GM21381 (cell line): ENCODE results near the gene E2F7.

Experiments used
- ATAC-seq: cut with Tn5 transposase; IDR thresholded peaks from one replicate; pipeline ENCODE4 v1.9.1; 2021; ENCODE audit warnings: mild to moderate bottlenecking, moderate library complexity; ENCODE audit not compliant: unreplicated experiment

Gene E2F7

DNA sequence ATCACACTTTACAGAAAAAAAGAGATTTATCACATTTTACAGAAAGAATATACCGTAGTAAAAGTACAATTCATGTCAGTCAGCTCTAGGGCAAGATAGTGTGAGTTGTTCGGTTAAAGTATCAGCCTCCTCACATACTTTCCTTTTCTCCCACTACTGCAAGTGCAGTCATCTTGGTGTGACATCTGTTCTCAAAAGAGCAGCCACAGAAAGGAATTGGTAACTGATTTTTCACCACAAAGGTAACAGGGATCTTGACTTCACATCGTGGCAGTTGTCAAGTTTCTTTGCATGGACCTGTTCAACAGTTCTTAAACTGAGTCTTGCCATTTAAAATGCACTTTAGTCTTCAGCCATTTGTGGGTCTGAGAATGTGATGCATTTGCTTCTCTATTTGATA lies 5.0 kb upstream of the E2F7 start:
- peak; percentile 70 for ATAC-seq

DNA sequence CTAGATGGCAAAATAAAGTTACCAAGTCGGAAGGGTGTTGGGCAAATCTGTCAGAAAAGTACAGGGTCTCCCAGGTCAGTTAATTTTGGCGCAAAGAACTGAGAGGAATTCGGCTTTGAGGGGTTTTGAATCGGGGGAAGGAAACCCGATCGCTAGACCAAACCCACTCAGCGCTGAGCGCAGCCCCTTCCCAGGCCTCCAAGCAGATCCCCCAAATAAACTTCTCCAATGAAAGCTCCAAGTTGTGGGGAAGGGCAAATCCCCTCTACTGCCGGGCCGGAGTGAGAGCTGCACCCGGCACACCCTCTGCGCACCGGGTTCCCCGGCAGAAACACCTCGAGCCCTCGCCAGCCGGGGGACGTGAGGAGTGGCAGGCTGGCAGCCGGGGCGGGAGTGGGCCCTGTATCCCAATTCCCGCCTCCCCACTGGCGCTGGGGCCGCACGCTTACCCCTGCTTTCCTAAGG lies 441 bp downstream of the E2F7 start:
- peak; percentile 3 for ATAC-seq

DNA sequence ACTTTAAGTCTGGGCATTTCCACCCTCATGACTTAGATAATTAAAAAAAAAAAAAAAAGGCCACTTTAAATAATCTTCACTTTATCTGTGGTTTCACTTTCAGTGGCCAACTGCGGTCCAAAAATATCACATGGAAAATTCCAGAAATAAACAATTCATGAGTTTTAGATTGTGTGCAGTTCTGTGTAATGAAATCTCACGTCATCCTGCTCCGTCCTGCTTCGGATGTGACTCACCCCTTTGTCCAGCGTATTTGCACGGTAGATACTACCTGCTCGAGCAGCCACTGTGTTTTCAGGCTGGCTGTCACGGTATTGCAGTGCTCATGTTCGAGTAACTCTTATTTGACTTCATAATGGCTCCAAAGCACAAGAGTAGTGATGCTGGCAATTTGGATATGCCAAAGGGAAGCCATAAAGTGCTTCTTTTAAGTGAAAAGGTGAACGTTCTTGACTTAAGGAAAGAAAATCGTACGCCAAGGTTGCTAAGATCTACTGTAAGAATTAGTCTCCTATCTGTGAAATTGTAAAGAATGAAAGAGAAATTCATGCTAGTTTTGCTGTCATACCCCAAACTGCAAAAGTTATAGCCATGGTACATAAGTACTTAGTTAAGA lies 2.4 kb downstream of the E2F7 start:
- peak; percentile 37 for ATAC-seq

DNA sequence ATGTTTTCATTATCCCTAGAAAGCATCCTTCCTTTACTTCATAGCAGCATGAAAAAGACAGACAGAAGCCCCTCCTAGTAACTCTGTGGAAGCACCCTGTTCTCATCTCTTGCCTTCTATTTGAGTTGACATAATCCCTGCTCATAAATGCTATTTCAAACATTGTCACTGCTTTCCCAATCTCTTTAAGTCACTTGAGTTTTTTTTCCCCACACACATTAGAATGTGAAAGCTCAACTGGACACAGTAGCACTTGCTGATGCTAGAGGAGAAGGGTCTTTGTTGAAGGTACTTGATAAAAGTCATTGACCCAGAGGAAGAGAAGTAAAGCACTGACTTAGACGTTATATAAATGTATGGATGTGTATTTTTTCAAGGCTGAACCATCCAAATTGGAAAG lies 3.0 kb downstream of the E2F7 start:
- ATAC-seq = no peak

DNA sequence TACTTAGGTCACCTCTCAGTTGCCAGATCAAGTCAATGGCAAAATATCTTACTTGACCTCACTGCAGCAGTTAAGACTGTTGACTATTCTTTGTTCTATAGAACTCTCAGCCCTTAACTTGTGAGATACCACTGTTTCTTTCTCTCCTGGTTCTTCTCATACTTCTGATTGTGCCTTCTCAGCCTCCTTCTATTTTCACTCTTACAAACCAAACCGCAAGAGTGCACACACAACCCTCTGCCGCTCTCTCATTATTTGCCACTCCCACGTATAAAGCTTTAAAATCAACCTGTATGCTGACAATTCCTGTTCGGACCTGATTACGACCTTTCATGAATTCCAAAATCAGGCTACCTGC lies 4.5 kb downstream of the E2F7 start:
- peak; percentile 34 for ATAC-seq

DNA sequence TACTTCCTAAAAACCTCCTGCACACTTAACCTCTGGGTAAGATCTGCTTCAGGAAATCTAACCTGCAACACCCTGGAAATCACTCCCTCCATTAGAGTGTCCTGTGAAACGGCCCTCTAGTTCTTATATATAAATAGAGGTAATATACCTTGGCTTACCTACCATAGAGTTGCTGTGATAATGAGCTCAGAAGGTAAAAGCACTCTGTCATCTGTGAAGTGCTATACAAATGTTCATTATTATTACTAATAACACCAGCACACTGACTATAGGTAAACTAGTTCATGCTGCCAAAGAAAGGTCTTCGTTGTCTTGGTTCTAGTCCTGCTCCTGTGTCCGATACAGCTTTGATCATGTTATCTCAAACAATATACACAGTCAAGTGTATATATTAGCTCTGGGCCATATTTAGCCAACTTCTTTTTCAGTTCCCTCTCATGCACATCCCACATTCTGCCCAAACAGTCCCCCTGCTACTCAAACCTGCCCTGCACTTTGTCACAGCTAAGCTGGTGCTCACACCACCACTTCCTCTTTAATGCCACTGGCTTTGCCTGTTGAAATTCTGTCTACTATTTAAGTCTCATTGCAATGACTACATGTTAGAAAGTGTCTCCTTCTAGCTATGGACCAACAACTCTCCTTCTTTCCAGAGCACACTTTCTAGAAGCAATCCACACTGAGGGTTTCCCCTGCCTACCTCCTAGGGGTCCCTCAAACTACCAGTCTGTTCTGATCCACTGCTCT lies 5.1 kb downstream of the E2F7 start:
- peak; percentile 64 for ATAC-seq

DNA sequence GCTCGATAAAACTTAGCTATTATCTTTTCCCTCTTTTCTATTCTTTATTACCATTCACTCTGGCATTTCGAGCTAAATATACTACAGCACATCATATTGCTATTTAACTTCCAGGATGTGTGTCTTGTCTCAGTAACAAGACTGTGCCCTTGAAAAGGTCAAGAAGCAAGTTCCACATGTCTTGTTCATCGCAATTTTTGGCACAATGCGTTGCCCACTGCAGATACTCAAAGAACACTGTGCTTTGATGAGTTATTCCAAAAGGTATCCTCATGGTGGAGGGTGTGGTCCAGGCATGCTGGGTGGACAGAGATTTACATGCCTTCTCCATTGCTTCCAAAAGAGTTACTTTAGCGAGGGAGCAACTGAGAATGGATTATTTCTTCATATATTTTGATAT lies 6.6 kb downstream of the E2F7 start:
- ATAC-seq = no peak

DNA sequence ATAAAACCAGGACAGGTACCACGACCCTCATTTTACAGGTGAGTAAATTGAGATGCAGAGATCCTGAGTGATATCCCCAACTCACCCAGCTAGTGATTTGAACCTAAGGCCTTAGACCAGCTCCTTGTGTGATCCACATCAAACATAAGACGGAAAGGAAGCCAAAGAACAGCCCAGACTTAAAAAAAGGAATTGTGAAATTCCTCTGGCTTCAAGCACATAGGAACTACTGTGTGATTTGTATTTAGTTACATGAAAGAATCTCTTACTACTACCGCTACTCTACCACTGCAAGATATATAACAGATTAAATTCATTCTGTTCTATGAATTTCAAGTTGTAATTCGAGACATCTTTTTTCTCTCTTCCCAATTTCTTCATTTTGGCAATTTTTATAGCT lies 10.5 kb downstream of the E2F7 start:
- no peak for ATAC-seq

DNA sequence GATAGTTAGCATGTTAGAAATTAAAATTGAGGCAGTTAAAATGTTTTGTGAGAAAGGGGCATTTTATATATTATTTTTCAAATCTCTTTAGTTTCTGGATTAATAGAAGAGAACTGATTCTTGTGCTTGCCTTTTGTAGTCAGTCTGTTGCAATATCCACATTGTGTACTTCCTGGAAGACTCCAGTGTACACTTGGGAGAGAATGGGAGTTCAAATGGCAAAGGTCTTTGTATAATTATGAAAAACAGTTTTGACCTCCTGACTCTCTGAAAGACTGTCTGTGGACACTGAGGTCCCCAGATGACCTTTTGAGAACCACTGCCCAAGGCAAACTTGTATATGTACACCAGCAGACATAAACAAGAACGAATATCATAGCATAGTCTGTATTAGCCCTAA lies 12.1 kb downstream of the E2F7 start:
- ATAC-seq = no peak

DNA sequence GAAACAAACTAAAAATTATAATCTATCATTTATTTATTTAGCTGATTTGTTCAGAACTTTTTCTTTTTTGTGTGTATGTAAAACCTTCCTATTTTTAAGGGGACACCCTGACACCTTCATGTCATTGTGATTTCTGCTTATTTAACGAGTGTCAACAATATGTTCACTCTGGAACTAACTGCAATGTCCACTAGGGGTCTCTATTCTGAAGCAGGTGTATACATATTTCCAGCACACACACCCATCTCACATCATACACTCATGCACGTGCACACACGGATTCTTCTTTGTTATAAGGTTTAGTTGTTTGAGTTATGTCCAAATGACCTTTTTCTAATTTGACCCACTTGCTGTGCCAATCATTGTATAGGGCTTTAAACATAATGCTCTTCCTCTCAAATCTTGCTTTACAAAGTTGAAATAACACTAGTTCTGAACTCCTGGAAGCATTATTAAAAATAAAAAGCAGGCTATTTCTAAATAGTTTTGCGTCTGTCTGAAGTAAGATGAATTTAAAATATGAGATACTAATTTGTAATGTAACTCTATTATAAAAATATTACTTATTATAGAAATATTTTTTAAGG lies 15.5 kb downstream of the E2F7 start:
- ATAC-seq = peak; percentile 96

DNA sequence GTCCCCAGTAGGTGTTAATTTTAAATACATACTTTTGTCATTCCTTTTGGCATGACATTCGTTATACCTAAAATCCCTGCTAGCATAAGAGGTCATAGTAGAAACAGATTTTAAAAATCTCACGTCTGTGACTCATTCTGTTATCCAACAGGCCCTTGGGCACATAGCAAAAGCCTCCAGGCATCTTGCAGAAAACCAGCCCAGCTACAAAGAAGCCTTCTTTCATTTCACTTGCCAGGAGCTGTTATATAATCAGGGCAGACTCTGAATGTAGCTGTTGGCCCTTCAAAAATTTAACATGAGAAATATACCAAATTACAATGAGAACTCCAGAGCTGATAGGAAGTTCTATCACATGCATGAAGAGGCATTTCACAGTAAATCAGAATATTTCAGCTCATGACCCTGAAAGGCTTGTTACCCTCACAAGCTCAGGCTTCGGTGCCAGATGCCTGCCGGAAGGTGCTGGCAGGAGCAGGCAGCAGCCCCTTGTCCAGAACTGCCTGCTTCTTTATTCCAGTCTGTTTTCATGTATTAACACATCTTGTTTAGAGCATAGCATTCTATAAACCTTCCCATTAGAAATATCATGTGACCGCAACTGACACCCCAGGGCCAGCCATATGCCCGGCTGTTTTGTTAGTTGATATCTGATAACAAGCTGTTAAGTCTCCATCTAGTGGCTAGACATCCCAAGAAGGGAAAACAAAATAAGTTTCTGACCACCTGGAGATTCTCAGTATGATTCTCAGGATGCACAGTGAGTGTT lies 17.8 kb downstream of the E2F7 start:
- ATAC-seq = no peak

DNA sequence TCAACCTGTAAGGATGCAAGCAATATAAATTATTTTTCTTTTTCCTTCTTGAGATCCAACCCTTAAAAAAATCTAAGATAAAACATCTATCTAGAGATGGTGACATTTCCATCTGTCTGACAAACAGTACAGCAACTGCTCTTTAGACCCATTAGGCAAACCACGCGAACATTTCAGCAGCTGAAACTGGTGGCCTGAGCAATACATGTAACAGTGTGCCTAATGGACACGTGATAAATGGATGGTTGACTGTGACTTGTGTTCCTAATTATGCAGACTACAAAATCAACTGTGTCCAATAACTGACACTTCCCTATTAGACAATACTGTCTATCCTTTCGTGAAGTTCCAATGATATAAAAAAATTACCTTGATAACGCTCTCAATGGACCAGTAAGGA lies 18.9 kb downstream of the E2F7 start:
- ATAC-seq = no peak

DNA sequence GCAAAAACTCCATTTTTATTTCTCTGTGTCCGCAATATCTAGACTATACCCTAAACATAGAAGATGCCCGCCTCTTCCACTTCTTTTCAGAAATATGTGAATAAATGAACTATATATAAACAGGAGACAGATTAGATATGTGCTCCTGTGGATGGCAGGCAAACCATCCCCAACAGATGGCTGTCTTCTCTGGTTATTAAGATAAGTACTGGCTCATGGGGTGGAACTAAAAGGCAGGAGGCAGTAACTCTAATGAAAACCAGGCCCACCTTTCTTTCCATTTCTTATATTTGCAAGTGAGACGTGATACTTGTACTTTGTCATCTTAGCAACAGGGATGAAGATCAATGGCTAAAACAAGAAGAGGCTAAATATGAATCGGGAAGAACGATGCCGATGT lies 20.2 kb downstream of the E2F7 start:
- no peak for ATAC-seq

DNA sequence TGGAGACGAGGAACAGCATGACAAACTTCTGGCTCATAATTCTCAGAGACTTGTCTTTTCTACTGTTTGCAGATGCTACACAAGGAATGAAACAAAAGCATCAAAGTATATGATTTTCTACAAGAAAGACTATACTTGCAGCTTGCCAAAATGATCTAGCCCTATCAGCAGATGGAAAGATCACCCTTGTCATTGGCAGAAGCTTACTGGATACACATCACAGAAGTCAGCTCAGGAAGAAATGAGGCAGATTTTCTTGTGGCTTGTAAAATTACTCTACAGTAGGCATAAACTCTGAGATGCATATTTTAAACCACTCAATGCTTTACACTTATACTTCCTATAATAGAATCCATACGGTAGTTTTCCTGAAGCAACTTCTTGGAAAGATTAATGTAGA lies 20.6 kb downstream of the E2F7 start:
- no peak for ATAC-seq

DNA sequence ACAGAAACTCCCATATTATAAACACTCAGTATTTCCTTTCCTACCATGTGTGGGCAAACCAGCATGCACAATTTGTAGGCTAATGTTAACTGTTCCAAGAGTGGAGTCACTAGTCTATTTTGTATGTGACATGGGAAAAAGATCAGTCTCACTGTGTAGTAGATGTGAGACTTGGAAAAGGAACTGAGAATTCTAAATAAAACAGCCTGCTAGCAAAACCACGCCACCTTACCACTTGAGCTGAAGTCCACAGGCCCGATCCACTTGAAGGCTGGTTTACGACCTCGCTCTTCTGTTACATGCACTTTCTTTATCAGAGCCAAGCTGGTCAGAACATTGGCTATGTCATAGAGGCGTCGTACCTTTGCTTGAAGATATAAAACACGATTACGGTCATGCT lies 22.5 kb downstream of the E2F7 start:
- no peak for ATAC-seq

DNA sequence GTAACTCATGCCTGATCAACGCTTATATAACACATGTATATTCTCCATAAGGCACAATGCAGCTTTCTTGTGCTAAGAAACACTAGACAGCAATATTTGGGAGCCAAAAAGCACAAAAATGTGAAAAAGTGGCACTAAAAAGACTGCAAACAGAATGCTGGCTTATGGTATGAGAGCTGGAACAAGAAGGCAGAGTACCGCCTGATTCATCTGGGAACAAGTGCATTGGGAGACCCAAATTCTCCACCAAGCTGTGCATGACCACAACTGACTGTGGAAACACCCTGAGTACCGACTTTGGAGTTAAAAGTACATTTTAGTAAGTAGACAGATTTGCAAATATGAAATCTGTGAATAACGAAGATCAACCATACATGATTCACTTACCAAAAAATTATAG lies 25.1 kb downstream of the E2F7 start:
- no peak for ATAC-seq

DNA sequence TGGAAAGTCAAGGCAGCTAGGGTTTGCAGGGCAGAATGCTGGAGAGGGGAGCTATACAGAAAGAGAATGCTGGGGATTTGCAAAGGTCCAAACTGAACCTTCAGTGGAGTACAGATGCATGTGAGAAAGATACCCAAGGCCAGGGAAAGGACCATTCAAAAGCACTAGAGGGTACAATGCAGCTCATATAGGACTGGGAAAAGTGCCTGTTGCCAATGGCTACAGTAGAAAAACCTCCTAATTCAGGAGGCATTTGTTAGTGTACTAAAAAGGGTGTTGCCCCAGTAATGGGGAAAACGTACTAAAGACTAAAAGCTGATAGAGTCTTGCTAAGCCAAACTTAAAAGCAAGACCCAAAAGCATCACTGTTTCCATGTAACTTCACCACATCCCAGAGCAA lies 30.1 kb downstream of the E2F7 start:
- no peak for ATAC-seq

DNA sequence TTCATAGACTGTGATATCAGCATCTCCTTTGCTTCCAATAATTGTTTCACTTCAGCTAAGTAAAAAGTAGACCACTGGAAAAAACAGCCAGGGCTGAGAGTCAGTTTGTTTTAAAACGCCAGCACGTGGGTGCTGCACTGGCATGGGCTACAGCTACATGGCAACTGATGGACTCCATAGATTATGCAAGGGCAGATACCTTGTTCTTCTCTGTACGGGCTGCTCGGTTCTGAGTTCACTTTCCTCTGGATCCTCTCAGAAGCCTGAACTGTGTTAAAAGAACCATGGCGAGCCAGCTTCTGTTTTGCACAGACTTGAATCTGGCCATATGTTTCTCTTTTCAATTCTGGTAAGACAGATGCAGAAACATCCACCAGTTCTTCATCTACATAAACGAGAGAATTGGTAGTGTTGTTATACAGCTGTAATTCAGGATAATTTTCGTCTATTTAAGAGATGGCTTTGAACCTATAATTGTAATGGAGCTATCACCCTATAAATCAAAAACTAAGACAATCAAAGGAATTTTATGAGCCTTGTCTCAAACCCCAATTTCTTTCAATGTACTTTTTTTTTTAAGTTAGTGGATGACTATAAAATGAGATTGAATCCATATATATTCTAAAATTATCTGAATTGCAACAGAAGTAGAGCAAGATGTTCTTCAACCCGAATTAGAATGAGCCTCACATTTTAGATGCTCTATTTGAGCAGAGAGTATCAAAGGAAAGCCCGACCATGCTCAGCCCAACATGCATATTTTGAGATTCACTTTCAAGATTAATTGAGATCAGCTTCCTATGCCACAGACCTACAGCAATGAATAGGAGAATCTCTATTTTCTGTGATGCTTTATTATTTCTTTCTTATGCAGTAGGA lies 31.5 kb downstream of the E2F7 start:
- ATAC-seq = no peak

DNA sequence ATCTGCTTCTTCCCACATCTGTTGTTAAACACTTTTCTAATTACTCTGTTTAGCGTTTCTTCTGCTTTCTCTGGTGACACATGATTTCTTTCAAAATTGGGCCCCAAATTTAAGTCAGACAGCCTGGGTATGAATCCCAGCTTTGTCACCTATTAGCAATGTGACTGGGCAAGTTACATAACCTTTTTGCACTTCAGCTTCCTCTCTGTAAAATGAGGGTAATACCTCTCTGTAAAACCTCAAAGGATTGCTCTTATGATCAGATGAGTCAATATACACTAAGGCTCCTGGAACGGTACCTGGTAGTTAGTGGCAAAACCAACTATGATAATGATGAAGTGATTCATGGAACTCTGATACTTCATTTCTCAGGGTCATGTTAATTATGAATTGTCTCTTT lies 33.0 kb downstream of the E2F7 start:
- ATAC-seq = no peak

DNA sequence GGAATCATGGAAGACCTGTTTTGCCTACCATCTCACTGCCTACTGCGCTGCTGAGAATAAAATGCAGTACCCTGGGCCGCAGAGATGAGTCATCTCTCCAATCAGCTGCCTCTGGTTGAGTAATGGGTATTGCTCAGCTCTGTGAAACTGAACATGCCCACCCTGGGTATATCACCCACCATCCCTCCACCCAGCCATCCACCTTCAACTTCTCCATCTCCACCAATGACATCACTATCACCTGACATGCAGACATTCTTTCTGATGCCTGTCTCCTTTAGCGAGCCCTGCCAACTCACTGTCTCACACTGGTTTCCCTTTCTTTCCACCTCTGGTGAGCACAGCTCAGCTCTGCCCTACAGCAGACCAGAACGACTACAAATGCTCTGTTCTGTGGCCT lies 33.6 kb downstream of the E2F7 start:
- no peak for ATAC-seq

DNA sequence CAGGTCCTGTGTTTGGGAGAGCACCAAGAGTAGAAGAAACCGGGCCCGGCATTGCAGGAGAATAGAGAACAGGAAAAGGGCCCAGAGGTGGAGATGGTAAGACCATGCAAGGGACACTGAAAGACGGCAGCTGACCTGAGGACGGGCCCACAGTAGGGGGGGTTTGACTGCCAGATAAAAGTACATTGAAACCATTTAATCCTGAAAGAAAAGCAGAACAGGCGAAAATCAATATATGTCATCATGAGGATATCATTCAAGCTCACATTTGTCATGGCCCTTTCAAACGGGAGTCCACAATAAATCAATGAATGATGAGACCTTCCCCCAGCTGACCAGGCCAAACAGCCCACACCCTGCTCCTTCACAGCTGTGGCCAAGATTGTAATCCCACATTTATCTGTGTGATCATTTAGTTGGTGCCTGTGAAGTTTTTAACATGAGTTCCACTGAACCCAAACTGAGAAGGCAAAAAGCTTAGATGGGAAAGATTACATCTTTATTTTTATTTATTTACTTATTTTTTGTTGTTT lies 39.5 kb downstream of the E2F7 start:
- ATAC-seq = no peak
